Tongue (tissue), 2 donors: ENCODE data around the gene NCOR2. TPM values are rescaled to one million over a fixed set of nuclear protein-coding genes. Genes with fewer than 3 reads are reported as not detected.
A peak's percentile ranks its signal among the peaks of the same experiment; 100 is the strongest.

Source experiments
- DNase-seq: peaks from one replicate; pipeline ENCODE4 v3.0.0-alpha.2; 2015
- total RNA-seq: library from RNA; depleted of rRNA; stranded (reverse); fragments of >200 nt; gene quantifications from one replicate; pipeline ENCODE4 v1.2.3, GENCODE V29; 2014

The NCOR2 gene
- total RNA-seq, 1 donor from 2014 or later, result 147 TPM

- no peak for DNase-seq
Observed at GRCh38 chr12:124543590-124544310, 23.7 kb downstream of the NCOR2 start.

- DNase-seq, result peak; percentile 82
Observed at GRCh38 chr12:124543052-124543589, 24.3 kb downstream of the NCOR2 start.

- no peak for DNase-seq
Observed at GRCh38 chr12:124542021-124542949, 25.1 kb downstream of the NCOR2 start.

GRCh38 chr12:124541322-124541721 is 26.1 kb downstream of the NCOR2 start:
- DNase-seq, result no peak

- DNase-seq, result no peak
Observed at GRCh38 chr12:124539084-124540041, 28.0 kb downstream of the NCOR2 start.

GRCh38 chr12:124538194-124539082 is 29.0 kb downstream of the NCOR2 start:
- peak; percentile 70 for DNase-seq

- no peak for DNase-seq
Observed at GRCh38 chr12:124537525-124538193, 29.8 kb downstream of the NCOR2 start.

GRCh38 chr12:124536641-124537040 is 30.8 kb downstream of the NCOR2 start:
- DNase-seq, result no peak

GRCh38 chr12:124534776-124535740 is 32.4 kb downstream of the NCOR2 start:
- DNase-seq, result no peak

- DNase-seq, result no peak
Observed at GRCh38 chr12:124533456-124533855, 34.0 kb downstream of the NCOR2 start.

GRCh38 chr12:124532967-124533366 is 34.4 kb downstream of the NCOR2 start:
- no peak for DNase-seq

GRCh38 chr12:124532331-124532750 is 35.1 kb downstream of the NCOR2 start:
- DNase-seq, result no peak

- no peak for DNase-seq
Observed at GRCh38 chr12:124531906-124532305, 35.5 kb downstream of the NCOR2 start.

GRCh38 chr12:124531281-124531745 is 36.1 kb downstream of the NCOR2 start:
- no peak for DNase-seq

- DNase-seq, result no peak
Observed at GRCh38 chr12:124530637-124531263, 36.7 kb downstream of the NCOR2 start.

GRCh38 chr12:124529565-124530276 is 37.7 kb downstream of the NCOR2 start:
- DNase-seq, result peak; percentile 91

GRCh38 chr12:124527861-124528561 is 39.4 kb downstream of the NCOR2 start:
- DNase-seq, result peak; percentile 66
